Stimulated activated CD4-positive, alpha-beta T cell treated with anti-CD3 and anti-CD28 coated beads, TNF-alpha, amount 100 ng/mL, for 48 hours (primary cell): ENCODE measurements around the gene TBR1.

Experiments used
- DNase-seq, 3 donors: peaks; one replicate each; pipeline ENCODE4 v3.0.0-alpha.2; 2020; ENCODE audit warnings: low read depth in 3 of 3

TBR1 gene

DNA sequence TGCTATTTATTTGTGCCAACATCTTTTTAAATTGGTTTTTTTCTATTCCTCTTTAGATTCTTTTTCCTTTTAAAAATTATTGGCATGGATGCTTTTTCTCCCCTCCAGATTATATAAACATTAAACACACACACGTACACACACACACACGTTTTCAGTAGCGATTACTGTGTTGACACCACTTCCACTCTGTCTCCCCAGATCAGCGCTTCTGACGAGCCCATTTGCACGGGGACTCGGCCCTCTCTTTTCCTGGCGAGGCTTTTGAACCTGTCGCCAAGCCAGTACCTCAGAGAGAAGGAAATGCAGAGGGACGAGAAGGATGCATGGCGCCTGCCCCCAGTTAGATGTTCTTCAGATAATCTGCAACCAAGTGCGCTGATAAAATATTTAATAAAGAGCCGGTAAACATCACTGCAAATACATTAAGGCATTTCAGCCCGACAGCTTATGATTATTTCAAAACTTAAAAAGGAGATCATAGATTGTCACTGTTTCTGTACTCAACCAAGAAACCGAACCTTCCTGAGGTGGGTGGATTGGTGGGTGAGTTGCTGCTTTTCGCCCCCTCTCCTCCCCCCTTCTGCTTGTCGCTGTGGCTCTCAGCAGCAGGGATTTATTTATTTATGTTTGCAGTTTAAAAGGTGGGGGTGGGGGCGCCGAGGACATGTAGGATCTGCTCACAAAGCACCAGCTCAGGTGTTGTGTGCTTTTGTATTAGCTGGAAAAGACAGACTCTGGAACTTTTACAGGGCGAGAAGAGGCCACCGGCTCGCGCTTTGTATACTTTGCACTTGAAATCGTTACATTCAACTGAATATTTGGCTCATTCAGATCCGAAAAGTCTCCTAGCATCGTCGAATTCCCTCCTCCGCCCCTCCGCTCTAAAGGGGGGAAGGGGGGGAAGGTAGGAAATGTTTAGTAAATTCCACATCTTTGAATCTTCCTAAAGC is 787 bp upstream of the TBR1 start:
- DNase-seq: no peak

DNA sequence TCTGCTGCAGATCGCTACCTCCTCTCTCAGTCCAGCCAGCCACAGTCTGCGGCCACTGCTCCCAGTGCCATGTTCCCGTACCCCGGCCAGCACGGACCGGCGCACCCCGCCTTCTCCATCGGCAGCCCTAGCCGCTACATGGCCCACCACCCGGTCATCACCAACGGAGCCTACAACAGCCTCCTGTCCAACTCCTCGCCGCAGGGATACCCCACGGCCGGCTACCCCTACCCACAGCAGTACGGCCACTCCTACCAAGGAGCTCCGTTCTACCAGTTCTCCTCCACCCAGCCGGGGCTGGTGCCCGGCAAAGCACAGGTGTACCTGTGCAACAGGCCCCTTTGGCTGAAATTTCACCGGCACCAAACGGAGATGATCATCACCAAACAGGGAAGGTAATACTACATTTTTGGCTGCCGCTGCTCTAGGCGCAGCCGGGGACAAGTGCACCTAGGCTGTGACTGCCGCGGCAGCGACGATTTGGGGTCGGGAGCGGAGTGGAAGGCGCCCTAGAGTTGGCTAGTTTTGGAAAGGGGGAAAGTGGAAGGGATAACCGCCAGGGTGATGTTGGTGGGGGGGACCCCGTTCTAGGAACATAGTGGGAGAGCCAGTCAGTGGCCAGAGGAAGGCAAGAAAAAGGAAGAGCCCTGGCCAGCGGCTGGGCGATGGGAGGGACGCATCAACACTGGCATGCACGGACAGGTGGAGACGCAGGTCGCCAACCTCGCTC is 776 bp downstream of the TBR1 start:
- DNase-seq: no peak

DNA sequence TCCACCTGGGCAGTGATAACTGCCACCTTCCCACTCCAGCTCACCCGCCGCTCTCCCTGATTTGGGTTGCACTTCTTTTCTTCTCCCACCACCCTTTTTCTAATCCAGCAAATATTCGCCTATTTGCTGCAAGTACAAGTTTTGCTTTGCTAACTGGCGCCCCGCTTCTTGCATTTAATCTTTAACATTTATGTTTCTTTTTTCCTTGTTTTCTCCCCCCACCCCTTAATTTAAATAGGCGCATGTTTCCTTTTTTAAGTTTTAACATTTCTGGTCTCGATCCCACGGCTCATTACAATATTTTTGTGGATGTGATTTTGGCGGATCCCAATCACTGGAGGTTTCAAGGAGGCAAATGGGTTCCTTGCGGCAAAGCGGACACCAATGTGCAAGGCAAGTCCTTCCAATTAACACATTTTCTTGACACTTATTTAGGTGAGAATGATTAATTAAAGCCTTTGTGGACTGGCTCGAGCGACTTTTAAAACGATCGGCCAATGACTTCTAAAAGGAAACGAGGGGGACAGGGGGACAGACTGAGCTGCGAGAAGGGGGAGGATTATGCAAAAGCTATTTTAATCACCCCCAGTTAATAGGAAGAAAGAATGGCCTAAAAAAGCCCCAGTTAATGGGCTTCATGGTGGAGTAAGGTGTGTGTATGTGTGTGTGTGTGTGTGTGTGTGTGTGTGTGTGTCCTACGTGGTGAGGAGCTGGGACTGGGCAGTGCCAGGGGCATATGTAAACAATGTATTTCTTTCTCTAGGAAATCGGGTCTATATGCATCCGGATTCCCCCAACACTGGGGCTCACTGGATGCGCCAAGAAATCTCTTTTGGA is 1.6 kb downstream of the TBR1 start:
- DNase-seq: no peak

DNA sequence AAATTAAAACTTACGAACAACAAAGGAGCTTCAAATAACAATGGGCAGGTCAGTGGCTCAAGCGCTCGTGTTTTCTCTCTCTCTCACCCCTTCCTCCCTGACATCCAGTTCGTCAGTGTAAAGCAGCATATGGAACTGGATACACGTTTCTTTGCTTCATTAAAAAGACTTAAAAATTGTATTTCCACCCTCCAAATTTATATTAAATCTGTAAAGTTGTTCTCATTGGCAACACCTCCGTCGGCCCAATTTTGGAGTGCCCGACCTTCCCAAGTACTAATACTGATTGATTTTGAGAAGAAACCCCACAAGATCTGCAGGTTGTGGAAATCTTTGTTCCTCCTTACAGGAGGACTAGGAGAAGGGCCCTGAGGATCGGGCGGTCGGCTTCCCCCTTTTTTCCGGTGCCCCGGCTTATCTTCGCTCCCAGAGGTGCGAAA is 2.2 kb downstream of the TBR1 start:
- no peak for DNase-seq

DNA sequence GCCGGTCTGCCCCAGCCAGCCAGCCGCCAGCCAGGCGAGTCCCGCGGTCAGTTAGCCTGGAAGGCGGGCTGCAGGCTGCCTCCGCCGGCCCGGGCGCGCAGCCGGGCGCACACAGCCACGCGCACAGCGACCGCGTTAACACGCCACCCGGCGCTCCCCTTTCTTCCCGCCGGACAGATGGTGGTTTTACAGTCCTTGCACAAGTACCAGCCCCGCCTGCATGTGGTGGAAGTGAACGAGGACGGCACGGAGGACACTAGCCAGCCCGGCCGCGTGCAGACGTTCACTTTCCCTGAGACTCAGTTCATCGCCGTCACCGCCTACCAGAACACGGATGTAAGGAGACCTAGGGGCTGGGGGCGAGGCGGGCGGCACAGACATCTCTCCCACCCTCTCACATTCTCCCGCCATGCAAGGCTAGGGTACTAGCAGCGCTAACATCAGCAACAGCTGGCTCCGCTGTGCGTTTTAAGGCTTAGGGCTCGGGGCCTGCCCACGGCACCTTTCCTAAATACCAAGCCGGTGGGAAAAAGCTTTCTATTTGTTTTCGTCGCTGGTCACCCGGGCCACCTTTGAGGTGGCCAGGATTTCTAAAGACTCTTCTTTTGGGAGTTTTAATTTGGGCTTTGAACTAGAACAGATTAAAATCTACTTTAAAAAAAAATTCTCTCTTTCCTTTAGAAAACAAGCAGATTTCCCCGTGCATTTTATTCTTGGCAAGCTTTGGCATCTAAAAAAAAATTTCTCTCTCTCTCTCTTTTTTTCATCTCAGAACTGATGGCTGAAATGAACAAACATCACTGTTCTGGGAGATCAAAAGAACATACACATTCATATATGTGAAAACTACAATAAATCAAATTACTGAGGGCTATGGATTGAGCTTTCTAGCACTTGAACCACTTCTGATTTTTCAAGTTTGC is 2.9 kb downstream of the TBR1 start:
- no peak for DNase-seq

DNA sequence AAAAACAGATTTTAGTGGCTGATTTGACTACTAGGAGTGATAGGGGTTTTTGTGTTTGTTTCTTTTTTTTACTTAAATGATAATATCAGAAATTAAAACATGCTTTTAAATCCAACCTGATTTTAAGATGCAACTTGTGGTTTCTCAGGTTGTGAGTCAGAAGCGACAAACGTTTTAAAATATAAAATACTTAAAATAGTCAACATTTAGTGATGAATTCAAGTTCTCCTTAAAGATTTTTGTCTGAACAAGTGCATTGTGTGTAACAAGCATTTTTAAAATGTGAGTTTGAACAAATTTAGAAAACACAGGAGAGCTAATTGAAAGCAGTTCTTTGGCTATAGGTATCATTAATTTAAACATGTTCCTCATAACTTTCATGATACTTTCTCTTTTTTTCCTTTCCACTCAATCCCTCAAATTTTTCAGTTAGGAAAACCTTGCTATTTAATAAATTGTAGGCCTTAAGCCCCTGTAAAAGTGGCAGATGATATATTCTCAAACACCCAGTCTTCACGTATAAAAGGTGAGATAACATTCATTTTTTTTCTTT is 3.6 kb downstream of the TBR1 start:
- DNase-seq: no peak

DNA sequence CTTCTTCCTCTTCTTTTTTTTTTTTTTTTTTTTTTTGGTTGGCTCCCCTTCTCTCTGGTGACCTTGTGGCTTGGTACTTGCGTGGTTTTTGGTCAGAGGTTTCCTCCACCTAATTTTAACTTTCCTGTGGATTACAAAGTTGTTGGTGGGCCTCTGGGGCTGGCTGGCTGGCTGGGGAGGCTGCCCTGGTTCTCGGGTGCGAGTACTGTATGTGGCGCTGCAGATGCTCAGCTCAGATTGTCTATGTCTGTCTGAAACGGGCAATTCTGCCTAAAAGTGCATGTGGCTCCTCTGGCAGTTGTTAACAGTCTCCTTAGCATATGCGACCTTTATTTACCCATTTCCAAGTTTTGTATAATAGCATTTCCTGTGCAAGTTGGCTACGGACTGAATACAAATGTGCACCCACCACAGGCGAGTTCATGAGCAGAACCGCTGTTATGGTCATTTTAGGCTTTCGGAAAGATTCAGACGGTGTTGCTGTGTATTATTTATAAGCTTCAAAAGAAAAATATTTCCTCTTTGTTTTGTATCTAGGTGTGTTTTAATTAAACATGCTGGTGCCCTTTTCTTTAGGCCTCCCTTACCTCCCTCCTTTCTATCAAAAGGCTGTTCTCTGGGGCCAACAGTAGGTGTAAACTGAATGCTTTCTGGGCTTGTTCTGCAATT is 4.4 kb downstream of the TBR1 start:
- no peak for DNase-seq

DNA sequence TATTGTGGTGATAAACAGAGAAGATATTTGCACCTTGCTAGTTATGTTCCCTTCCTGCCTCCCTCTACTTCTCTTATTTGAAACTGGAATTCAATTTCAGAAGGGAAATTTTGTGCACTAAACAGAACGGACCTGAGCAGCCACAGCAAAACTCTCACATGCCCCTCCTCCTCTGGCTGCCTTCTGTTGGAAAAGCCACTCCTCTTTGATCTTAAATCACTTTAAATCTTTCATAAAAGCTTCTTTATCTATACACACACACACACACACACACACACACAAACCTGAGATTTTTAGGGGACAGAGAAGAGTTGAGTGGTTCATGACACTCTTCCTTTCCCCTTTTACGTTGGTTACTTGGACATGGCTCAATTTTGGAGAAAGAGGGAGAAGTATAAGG is 5.6 kb downstream of the TBR1 start:
- no peak for DNase-seq

DNA sequence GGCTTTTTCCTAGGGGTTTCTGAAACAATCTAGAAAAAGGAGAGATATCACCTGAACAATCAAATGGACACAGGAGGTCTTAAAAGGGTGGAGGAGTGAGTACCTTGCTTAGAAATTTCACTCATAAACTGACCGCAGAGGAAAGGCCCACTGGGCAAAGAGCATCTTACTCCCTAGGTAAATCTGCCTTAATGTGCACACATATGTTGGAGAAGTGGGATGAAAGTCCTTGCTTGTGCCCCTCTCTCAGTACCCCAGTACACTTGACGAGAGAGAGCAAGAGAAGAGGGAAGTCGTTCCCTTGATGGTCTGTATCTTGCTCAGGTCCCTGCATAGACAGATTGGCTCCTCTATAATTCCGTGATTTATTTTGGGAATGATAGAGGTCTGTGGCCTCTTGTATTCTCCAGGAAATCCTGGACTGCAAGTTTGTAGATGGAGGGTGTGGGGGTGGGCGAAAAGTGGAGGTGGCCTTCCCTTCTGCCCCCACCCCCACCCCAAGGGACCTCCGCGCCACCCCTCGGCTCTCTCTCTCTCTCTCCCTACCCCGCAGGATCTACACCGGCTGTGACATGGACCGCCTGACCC is 6.8 kb downstream of the TBR1 start:
- DNase-seq: no peak

DNA sequence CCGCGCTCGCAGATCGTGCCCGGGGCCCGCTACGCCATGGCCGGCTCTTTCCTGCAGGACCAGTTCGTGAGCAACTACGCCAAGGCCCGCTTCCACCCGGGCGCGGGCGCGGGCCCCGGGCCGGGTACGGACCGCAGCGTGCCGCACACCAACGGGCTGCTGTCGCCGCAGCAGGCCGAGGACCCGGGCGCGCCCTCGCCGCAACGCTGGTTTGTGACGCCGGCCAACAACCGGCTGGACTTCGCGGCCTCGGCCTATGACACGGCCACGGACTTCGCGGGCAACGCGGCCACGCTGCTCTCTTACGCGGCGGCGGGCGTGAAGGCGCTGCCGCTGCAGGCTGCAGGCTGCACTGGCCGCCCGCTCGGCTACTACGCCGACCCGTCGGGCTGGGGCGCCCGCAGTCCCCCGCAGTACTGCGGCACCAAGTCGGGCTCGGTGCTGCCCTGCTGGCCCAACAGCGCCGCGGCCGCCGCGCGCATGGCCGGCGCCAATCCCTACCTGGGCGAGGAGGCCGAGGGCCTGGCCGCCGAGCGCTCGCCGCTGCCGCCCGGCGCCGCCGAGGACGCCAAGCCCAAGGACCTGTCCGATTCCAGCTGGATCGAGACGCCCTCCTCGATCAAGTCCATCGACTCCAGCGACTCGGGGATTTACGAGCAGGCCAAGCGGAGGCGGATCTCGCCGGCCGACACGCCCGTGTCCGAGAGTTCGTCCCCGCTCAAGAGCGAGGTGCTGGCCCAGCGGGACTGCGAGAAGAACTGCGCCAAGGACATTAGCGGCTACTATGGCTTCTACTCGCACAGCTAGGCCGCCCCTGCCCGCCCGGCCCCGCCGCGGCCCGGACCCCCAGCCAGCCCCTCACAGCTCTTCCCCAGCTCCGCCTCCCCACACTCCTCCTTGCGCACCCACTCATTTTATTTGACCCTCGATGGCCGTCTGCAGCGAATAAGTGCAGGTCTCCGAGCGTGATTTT is 7.6 kb downstream of the TBR1 start:
- DNase-seq: no peak

DNA sequence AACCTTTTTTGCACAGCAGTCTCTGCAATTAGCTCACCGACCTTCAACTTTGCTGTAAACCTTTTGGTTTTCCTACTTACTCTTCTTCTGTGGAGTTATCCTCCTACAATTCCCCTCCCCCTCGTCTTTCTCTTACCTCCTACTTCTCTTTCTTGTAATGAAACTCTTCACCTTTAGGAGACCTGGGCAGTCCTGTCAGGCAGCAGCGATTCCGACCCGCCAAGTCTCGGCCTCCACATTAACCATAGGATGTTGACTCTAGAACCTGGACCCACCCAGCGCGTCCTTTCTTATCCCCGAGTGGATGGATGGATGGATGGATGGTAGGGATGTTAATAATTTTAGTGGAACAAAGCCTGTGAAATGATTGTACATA is 8.3 kb downstream of the TBR1 start:
- no peak for DNase-seq

DNA sequence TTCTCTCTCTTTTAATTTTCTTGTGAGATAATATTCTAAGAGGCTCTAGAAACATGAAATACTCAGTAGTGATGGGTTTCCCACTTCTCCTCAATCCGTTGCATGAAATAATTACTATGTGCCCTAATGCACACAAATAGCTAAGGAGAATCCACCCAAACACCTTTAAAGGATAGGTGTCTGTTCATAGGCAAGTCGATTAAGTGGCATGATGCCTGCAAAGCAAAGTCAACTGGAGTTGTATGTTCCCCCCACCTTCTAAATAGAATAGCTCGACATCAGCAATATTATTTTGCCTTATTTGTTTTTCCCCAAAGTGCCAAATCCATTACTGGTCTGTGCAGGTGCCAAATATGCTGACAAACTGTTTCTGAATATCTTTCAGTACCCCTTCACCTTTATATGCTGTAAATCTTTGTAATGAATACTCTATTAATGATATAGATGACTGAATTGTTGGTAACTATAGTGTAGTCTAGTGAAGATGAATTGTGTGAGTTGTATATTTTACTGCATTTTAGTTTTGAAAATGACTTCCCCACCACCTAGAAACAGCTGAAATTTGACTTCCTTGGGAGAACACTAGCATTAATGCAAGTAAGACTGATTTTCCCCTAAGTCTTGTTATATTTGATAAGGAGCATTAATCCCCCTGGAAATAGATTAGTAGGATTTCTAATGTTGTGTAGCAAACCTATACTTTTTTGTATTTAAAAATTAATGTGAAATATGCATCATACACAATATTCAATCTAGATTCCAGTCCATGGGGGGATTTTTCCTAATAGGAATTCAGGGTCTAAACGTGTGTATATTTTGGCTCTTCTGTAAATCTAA is 9.0 kb downstream of the TBR1 start:
- DNase-seq: no peak

- DNase-seq: no peak
Measured at GRCh38 chr2:161425728-161426454, 9.8 kb downstream of the TBR1 start.

DNA sequence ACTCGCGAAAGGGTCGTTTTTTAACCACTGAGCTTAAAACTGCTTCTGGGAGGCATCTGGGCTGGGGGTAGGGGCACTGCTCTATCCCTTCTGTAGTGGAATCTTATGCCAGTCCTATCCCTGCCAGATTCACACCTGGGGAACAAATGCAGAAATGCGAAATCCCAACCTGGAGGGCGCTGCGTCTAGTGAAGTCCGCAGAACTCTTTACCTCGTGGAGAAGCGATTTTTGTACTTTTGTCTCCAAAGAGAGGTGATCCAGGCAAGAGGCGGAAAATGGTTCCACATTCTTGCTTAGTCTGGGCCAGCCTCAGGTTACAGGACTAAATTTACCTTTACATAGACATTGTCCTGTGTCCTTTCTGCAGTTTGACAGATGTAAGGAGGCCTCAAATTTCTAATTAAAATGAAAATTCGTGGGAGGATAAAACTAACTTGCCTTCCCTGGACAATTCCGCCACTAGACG is 10.4 kb downstream of the TBR1 start:
- DNase-seq: no peak

GRCh38 chr2:161426922-161427663 is 11.0 kb downstream of the TBR1 start:
- no peak for DNase-seq
